Measurements from ENCODE around the gene TMEM165. TPM values are rescaled to one million over a fixed set of nuclear protein-coding genes. Genes with fewer than 3 reads are reported as not detected.

The TMEM165 gene
- total and polyA plus RNA-seq, 2 donors (not counting 1 experiment from before 2014, with no cell fraction given): 108 to 183 TPM

DNA sequence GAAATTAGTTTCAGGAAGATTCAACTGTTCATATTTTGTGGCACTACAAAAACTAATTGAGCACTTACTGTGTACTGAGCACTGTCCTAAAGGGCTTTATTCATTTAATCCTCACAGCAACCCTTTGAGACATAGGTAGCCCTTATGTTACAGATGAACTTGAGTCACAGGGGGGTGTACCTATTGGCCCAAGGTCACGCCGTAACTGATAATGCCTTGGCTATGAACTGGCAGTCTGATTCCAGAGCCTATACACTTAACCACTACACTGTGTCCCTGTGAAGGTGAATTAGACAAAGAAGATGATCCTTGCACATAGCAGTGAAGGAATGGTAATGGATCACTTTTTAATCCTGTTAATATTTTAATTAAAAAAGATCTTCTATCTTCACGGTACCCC lies 12.0 kb downstream of the TMEM165 start:
- H3K27me3 ChIP-seq (ENCODE audit: control insufficient read depth, insufficient read depth, low read length): no peaks in the 10 kb centered on the region
- no peaks in the 10 kb centered on the region for H4K20me1 ChIP-seq (ENCODE audit: control insufficient read depth, extremely low read depth, insufficient read depth, low read length)
- no peak overlapping the region for H3K9ac ChIP-seq (ENCODE audit: insufficient read depth, low read length)
- H3K4me3 ChIP-seq (replicated peaks in 1 of 4; ENCODE audit: control extremely low read depth in 1 of 4, insufficient read depth in 1 of 4, low read depth in 3 of 4, low read length in 4 of 4): no peak overlapping the region
- H3K9me3 ChIP-seq (ENCODE audit: control insufficient read depth, insufficient read depth, low read depth, low read length): no peaks in the 10 kb centered on the region
- H3K79me2 ChIP-seq (ENCODE audit: control insufficient read depth, insufficient read depth, low read length): peaks cover 94% of the 10 kb centered on the region
- TF ChIP-seq, protein P1, sequence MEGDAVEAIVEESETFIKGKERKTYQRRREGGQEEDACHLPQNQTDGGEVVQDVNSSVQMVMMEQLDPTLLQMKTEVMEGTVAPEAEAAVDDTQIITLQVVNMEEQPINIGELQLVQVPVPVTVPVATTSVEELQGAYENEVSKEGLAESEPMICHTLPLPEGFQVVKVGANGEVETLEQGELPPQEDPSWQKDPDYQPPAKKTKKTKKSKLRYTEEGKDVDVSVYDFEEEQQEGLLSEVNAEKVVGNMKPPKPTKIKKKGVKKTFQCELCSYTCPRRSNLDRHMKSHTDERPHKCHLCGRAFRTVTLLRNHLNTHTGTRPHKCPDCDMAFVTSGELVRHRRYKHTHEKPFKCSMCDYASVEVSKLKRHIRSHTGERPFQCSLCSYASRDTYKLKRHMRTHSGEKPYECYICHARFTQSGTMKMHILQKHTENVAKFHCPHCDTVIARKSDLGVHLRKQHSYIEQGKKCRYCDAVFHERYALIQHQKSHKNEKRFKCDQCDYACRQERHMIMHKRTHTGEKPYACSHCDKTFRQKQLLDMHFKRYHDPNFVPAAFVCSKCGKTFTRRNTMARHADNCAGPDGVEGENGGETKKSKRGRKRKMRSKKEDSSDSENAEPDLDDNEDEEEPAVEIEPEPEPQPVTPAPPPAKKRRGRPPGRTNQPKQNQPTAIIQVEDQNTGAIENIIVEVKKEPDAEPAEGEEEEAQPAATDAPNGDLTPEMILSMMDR (conservative IDR thresholded peaks at IDR 0.05 in 1 of 2, IDR thresholded peaks at IDR 0.05 in 1 of 2; ENCODE audit: low read depth in 1 of 2, low read length in 2 of 2): no peak
- no peak for TF ChIP-seq EZH2 (IDR thresholded peaks at IDR 0.05; ENCODE audit: low read length, missing control alignments)
- H3K36me3 ChIP-seq (ENCODE audit: control insufficient read depth, insufficient read depth, low read length): peaks cover 2% of the 10 kb centered on the region
- no peak overlapping the region for H3K27ac ChIP-seq (ENCODE audit: insufficient read depth, low read length)
- H3K4me2 ChIP-seq (ENCODE audit: extremely low read depth, insufficient read depth, low read length): no peak overlapping the region
- H3K4me1 ChIP-seq (ENCODE audit: control insufficient read depth, extremely low read depth, insufficient read depth, low read length): peaks cover 3% of the 10 kb centered on the region
- no peak overlapping the region for H2AFZ ChIP-seq (ENCODE audit: low read length)
- DNase-seq (ENCODE audit: low read depth in 2 of 2): no peak

DNA sequence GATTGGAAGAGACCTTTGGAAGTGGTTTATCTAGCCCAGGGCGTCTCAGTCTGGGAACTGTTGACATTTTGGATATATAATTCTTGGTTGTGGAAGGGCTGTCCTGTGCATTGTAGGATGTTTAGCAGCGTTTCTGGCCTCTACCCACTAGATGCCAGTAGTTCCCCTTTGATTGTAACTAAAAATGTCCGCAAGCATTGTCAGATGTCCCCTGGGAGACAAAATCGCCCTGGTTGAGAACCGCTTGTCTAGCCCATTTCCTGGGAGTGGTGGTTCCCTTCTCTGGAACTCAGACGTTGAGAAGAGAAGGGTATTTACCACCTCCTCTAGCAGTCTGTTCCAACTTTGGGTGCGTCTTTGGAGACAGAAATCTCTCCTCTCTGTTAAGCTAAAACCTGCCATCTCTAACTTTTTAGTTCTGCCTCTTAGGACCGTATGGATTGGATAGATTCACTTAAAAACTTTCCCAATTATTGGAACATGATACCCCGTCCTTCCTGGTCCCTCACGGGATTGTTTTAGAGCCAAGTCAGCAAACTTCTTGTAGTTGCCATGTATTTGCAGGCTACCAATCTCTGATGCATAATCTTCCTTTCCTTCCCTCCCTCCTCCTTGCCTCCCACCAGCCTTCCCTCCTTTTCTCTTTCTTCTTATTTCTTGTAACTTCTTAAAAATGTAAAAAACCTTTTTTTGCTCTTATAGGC lies 13.9 kb downstream of the TMEM165 start:
- no peak overlapping the region for H3K4me3 ChIP-seq (replicated peaks in 1 of 4; ENCODE audit: control extremely low read depth in 1 of 4, insufficient read depth in 1 of 4, low read depth in 3 of 4, low read length in 4 of 4)
- H3K79me2 ChIP-seq (ENCODE audit: control insufficient read depth, insufficient read depth, low read length): peaks cover 87% of the 10 kb centered on the region
- no peak overlapping the region for H3K4me2 ChIP-seq (ENCODE audit: extremely low read depth, insufficient read depth, low read length)
- H3K4me1 ChIP-seq (ENCODE audit: control insufficient read depth, extremely low read depth, insufficient read depth, low read length): peaks cover 3% of the 10 kb centered on the region
- H3K9me3 ChIP-seq (ENCODE audit: control insufficient read depth, insufficient read depth, low read depth, low read length): no peaks in the 10 kb centered on the region
- peak in 1 of 2 donors; percentile 52 for DNase-seq (ENCODE audit: low read depth in 2 of 2)
- H4K20me1 ChIP-seq (ENCODE audit: control insufficient read depth, extremely low read depth, insufficient read depth, low read length): no peaks in the 10 kb centered on the region
- no peaks in the 10 kb centered on the region for H3K27me3 ChIP-seq (ENCODE audit: control insufficient read depth, insufficient read depth, low read length)
- H2AFZ ChIP-seq (ENCODE audit: low read length): no peak overlapping the region
- H3K27ac ChIP-seq (ENCODE audit: insufficient read depth, low read length): no peak overlapping the region
- peaks cover 2% of the 10 kb centered on the region for H3K36me3 ChIP-seq (ENCODE audit: control insufficient read depth, insufficient read depth, low read length)
- H3K9ac ChIP-seq (ENCODE audit: insufficient read depth, low read length): no peak overlapping the region
- no peak for TF ChIP-seq EZH2 (IDR thresholded peaks at IDR 0.05; ENCODE audit: low read length, missing control alignments)
- TF ChIP-seq, protein P1 (conservative IDR thresholded peaks at IDR 0.05 in 1 of 2, IDR thresholded peaks at IDR 0.05 in 1 of 2; ENCODE audit: low read depth in 1 of 2, low read length in 2 of 2): peak; percentile 33 to 34

DNA sequence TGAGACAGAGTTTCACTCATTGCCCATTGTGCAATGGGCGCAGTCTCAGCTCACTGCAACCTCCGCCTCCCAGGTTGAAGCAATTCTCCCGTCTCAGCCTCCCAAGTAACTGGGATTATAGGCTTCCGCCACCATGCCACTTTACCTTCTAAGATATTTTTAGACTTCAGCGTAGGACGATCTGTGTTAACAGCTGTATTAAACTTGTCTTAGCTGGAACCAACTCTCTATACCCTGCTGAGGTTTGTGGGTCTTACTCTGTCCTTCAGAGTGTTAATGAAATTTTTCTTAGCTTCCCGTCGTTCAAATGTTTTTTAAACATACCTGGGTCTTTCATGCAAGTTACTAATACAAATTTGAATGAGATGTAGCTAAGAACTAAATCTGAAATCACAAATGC lies 14.7 kb downstream of the TMEM165 start:
- Histone ChIP-seq H3K4me1 (ENCODE audit: control insufficient read depth, extremely low read depth, insufficient read depth, low read length) (peaks cover 3% of the 10 kb centered on the region), H3K79me2 (ENCODE audit: control insufficient read depth, insufficient read depth, low read length) (peaks cover 87% of the 10 kb centered on the region), H3K9ac (ENCODE audit: insufficient read depth, low read length) (no peak overlapping the region), H3K27ac (ENCODE audit: insufficient read depth, low read length) (no peak overlapping the region), H2AFZ (ENCODE audit: low read length) (no peak overlapping the region), H3K4me3 (replicated peaks in 1 of 4; ENCODE audit: control extremely low read depth in 1 of 4, insufficient read depth in 1 of 4, low read depth in 3 of 4, low read length in 4 of 4) (no peak overlapping the region), H3K4me2 (ENCODE audit: extremely low read depth, insufficient read depth, low read length) (no peak overlapping the region), H3K9me3 (ENCODE audit: control insufficient read depth, insufficient read depth, low read depth, low read length) (no peaks in the 10 kb centered on the region), H3K27me3 (ENCODE audit: control insufficient read depth, insufficient read depth, low read length) (no peaks in the 10 kb centered on the region), H3K36me3 (ENCODE audit: control insufficient read depth, insufficient read depth, low read length) (peaks cover 2% of the 10 kb centered on the region), H4K20me1 (ENCODE audit: control insufficient read depth, extremely low read depth, insufficient read depth, low read length) (no peaks in the 10 kb centered on the region)
- no peak for DNase-seq (ENCODE audit: low read depth in 2 of 2)
- TF ChIP-seq, protein P1 (conservative IDR thresholded peaks at IDR 0.05 in 1 of 2, IDR thresholded peaks at IDR 0.05 in 1 of 2; ENCODE audit: low read depth in 1 of 2, low read length in 2 of 2): no peak
- no peak for TF ChIP-seq EZH2 (IDR thresholded peaks at IDR 0.05; ENCODE audit: low read length, missing control alignments)

All from fibroblast of lung (primary cell).